Stimulated activated CD4-positive, alpha-beta T cell treated with anti-CD3 and anti-CD28 coated beads, Interleukin-1b, Interleukin-23, amount 100 ng/mL, for 1 hour (primary cell): ENCODE results near the gene PHACTR3.

ENCODE experiments used
- DNase-seq, 2 donors: peaks; one replicate each; pipeline ENCODE4 v3.0.0-alpha.2; 2020; ENCODE audit warnings: low read depth in 2 of 2

The PHACTR3 gene

DNA sequence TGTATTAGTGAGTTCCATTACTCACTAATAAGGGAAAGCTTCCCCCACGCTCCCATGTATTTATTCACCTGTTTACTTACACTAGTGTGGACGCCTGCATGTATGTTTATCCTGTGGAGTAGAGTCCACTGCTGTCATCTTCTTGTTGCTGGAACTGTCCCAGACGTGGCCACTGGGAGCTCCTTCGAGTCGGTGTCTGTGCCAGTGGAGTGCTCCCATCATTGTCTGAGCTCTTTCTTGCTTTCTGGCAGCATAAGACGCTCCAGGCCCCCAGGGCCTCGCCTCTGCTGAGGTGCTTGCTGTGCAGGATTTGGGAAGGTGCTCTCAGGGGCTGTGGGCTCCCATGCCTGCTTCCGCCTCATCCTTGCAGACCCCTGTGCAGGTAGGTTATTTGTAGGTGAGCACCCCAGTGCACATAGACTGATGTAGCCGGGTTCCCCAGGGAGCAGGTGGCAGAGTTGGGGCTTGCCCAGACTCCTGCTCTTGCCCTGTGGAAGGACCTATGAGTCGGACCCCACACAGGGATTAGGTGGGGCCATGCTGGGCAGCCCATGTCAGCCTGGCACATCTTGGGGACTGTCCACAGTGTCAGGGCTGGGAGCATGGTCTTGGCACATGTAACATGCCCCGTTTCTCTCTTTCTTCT, 16.6 kb downstream of the PHACTR3 start:
- no peak for DNase-seq

- no peak for DNase-seq
Measured at GRCh38 chr20:59622496-59622895, 18.2 kb downstream of the PHACTR3 start.

DNA sequence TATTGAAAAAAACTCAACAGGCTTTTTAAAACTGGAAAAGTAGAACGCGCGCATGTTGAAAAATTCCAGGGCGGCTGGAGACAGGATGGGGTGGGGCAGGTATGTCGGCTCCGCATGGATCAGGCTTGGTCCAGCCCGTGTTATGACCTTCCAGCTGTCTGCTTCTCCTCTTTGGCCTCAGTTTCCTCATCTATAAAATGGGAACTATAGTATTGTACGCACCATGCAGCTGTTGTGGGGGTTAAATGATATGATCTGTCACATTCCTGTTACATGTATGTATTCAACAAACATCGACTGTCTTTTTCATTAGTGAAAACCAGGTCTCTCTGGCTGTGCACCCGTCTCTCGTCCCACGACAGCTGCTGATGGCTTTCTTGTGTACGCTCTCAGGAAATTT, 18.8 kb downstream of the PHACTR3 start:
- DNase-seq, result no peak

DNA sequence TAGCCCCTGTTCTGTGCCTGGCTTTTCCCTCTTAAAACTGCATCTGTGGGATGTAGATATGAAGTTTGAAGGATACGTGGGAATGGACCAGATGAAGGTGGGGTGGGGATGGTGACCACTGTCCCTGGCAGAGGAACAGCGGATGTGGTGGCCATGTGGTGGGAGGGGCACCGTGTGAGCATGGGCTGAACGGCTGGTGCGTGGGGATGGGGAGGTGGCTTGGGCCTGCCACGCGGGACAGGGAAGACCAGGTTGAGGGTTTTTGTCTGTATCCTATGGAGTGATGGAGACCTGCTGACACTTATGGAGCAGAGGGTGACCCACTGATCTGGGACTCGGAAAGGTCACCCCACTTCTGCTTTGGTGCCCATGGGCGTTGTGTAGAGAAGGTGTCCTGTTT, 19.2 kb downstream of the PHACTR3 start:
- DNase-seq, result no peak

GRCh38 chr20:59624401-59624800, 20.1 kb downstream of the PHACTR3 start:
- no peak for DNase-seq

GRCh38 chr20:59625214-59625922, 21.0 kb downstream of the PHACTR3 start:
- DNase-seq, result no peak

- DNase-seq, result no peak
Measured at GRCh38 chr20:59627298-59627697, 23.0 kb downstream of the PHACTR3 start.

GRCh38 chr20:59628171-59628570, 23.8 kb downstream of the PHACTR3 start:
- no peak for DNase-seq

GRCh38 chr20:59629141-59630045, 25.1 kb downstream of the PHACTR3 start:
- DNase-seq, result no peak

DNA sequence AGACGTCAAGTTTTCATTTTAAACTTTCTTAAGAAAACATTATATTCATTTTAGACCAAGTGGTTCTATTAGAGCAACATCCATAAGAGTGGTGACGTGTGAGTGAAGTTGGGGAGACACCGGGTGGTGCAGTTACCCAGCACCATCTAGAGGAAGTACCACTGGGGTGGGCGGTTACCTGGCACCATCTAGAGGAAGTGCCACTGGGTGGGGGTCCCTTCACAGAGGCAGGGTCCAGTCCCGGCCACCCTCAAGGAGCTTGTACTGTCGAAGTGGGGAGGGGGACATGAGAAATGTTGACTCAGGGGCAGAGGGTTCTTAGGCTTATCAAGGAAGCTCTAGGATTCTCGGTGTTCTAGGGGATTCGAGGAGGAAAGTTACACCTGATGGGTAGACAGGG, 26.2 kb downstream of the PHACTR3 start:
- no peak for DNase-seq

- DNase-seq, result no peak
Measured at GRCh38 chr20:59631751-59632540, 27.6 kb downstream of the PHACTR3 start.

- DNase-seq, result no peak
Measured at GRCh38 chr20:59632541-59633113, 28.3 kb downstream of the PHACTR3 start.

GRCh38 chr20:59633656-59634251, 29.4 kb downstream of the PHACTR3 start:
- no peak for DNase-seq

GRCh38 chr20:59634435-59635005, 30.2 kb downstream of the PHACTR3 start:
- DNase-seq, result no peak

DNA sequence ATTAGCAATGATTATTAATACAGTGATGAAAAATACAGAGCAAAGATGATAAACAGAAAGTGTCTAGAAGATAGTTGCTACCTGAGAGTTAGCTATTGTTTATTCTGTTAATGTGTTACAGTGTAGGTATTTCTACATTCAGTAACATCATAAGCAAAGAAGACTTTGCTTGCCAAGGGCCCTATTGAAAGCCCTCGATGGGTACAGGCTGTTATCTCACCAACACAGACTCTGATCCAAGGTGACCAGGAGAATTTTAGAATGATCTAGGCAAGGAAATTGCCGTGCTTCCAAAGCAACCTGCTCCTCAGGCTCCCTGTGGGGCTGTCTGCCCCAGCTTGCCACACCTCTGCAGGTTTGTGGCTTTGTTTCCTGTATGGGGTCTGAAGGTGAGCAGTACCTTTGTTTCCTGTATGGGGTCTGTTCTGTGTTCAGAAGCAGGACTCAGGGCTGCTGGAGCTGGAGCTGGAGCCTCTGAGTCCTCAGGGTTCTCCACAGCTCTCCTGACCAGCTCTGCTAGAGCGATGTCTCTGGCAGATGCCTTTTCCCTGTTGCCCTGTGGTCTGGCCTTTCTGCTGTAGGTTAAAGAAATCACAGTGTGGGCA, 32.5 kb downstream of the PHACTR3 start:
- DNase-seq, result no peak

DNA sequence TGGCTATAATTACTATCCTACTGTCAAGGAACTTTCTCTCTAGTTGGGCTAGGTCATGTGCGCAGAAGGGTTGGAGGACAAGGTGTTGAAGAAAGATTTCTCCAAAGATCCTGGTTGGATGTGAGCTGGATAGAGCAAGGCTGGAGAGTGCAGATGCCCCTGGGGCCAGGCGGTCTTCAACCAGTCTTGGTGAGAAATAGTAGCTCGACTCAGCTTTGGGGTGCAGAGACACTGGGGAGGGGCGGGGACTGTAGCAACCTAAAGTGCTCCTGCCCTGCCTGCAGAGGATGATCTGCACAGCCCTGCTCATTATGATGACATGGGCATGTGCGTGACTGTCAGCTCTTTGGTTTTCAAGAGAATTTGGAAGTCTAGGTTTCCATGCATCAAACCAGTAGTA, 35.9 kb downstream of the PHACTR3 start:
- DNase-seq, result no peak

- DNase-seq, result no peak
Measured at GRCh38 chr20:59643615-59644061, 39.3 kb downstream of the PHACTR3 start.

DNA sequence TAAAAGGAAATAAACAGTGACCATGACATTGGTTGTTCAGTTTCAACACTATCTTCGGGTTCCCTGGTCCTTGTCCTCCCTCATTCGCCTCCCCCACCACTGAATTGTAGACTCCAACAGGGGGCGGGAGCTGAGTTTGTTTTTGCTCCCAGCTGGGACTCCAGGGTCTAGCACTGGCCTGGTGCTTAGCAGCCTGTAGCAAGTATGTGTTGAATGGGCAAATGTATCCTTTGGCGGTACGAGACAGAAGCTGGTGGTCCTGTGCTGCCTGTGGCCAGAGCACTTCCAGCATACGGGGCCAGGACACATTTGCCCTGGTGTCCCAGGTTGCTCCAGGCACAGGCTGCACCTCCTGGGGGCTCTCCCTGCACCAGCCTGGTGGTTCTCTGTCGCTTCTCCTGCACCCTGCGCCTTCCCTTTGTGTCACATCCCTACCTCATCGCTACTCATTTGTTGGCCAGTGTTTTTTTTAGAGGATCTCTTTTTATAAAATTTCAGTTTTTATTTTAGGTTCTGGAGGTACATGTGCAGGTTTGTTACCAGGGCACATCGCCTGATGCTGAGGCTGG, 40.1 kb downstream of the PHACTR3 start:
- no peak for DNase-seq

DNA sequence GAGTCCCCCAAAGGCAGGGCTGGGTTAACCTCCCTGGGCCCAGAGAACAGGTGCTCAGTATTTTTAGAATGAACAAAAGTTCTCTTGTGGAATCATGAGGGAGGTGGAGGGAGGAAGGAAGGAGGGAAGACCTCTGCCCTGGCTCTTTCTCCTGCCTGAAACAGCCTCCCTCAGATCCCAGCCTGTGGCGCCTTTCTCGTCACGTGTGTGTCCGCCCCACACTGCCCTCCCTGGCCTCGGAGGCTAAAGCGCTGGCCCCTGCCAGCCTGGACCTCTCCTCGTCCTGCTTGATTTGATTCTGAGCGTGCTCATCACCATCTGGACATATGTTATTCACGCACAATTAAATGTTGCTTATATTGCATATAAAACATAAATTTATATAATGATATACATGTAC, 40.9 kb downstream of the PHACTR3 start:
- no peak for DNase-seq

GRCh38 chr20:59645761-59646171, 41.4 kb downstream of the PHACTR3 start:
- DNase-seq, result no peak
